Rectal smooth muscle tissue (tissue), 1 donor: ENCODE measurements around the gene FAF2.

ENCODE experiments used
- H3K27ac ChIP-seq: one replicate; pipeline ENCODE4 v1.7.0; 2013; ENCODE audit warnings: low read depth, low read length, inconsistent platforms
- H3K27me3 ChIP-seq: one replicate; pipeline ENCODE4 v1.7.0; 2013; ENCODE audit warnings: low read length; ENCODE audit not compliant: control insufficient read depth, insufficient read depth
- H3K36me3 ChIP-seq: one replicate; pipeline ENCODE4 v1.7.0; 2013; ENCODE audit warnings: low read length; ENCODE audit not compliant: control insufficient read depth, insufficient read depth
- H3K4me1 ChIP-seq: one replicate; pipeline ENCODE4 v1.7.0; 2013; ENCODE audit warnings: low read length; ENCODE audit not compliant: control insufficient read depth, insufficient read depth
- H3K4me3 ChIP-seq: one replicate; pipeline ENCODE4 v1.7.0; 2013; ENCODE audit warnings: low read length
- H3K9ac ChIP-seq: one replicate; pipeline ENCODE4 v1.7.0; 2013; ENCODE audit warnings: low read length

The FAF2 gene

DNA sequence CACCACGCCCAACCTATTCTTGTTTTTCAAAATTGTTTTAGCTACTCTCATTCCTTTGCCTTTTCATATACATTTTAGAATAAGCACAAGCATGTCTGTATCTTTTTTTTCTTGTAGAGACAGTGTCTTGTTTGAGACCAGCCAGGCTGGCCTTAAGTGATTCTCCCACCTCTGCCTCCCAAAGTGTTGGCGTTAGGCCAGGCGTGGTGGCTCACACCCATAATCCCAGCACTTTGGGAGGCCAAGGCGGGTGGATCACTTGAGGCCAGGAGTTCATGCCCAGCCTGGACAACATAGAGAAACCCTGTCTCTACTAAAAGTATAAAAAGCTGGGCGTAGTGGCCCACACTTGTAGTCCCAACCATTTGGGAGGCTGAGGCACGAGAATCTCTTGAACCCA lies 76.0 kb downstream of the FAF2 start:
- Histone ChIP-seq H3K4me3 (no peak overlapping the region), H3K9ac (no peak overlapping the region), H3K36me3 (peaks cover 14% of the 10 kb centered on the region), H3K27ac (no peak overlapping the region), H3K27me3 (no peaks in the 10 kb centered on the region), H3K4me1 (no peaks in the 10 kb centered on the region)

DNA sequence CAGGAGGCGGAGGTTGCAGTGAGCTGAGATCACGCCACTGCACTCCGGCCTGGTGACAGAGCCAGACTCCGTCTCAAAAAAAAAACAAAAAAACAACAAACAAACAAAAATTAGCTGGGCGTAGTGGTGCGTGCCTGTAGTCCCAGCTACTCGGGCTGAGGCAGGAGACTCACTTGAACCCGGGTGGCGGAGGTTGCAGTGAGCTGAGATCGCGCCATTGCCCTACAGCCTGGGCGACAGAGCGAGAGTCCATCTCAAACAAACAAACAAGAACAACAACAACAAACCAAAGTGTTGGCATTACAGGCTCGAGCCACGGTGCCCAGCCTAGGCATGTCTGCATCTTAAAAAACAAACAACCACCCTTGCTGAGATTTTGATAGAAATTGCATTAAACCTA lies 76.8 kb downstream of the FAF2 start:
- Histone ChIP-seq H3K4me1 (no peaks in the 10 kb centered on the region), H3K9ac (no peak overlapping the region), H3K4me3 (no peak overlapping the region), H3K27me3 (no peaks in the 10 kb centered on the region), H3K27ac (no peak overlapping the region), H3K36me3 (peaks cover 22% of the 10 kb centered on the region)

- Histone ChIP-seq H3K36me3 (peaks cover 22% of the 10 kb centered on the region), H3K4me3 (no peak overlapping the region), H3K4me1 (peaks cover 3% of the 10 kb centered on the region), H3K27ac (no peak overlapping the region), H3K9ac (no peak overlapping the region), H3K27me3 (no peaks in the 10 kb centered on the region)
Measured at GRCh38 chr5:176525677-176526076, 77.5 kb downstream of the FAF2 start.

- Histone ChIP-seq H3K27ac (no peak overlapping the region), H3K27me3 (no peaks in the 10 kb centered on the region), H3K4me1 (peaks cover 4% of the 10 kb centered on the region), H3K4me3 (no peak overlapping the region), H3K9ac (no peak overlapping the region), H3K36me3 (peaks cover 22% of the 10 kb centered on the region)
Measured at GRCh38 chr5:176526462-176526861, 78.3 kb downstream of the FAF2 start.

DNA sequence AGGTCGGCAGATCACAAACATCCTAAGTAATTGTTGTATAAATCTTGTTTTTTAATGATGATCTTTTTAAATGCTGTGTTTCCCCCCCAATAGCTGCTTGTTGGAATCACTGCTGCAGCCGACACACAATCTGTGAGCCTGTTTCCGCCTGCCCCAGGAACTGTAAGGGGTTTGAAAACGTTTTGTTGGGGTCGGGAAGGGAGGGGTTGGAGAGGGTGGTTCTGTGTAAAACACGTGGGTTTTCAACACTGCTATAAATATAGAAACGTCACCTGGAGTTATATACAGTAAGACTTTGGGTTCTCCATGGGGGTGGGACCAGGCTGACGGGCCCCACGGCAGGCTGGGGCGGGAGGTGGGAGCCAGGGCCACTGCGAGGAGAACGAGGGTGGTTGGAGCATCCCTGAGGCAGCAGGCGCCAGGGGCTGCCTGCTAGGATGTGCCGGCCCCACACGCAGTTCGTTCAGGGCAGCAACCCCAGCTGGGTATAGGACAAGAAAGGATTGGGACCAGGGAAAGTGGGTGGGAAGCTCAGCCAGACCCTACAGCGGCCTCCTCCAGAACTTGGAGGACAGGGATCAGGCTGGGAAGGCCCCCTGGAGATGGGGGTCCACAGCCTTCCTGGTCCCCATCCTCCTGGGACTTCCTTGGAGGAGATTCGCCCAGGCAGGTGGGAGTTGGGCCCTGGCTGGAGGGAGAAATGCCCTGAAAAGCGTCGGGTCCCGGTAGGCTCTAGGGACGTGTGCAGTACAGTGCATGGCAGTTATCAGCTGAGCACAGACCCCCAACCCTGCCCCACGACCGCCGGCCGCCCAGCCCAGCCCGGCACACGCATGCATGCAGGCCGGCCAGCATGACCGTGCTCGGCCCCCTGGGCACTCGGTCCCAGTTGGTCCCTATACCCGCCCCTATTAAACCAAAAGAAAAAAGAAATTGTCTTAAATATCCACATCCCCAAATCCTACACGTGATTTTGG lies 79.3 kb downstream of the FAF2 start:
- Histone ChIP-seq H3K27me3 (no peaks in the 10 kb centered on the region), H3K4me3 (no peak overlapping the region), H3K36me3 (peaks cover 22% of the 10 kb centered on the region), H3K9ac (no peak overlapping the region), H3K27ac (no peak overlapping the region), H3K4me1 (peaks cover 9% of the 10 kb centered on the region)

- H3K9ac ChIP-seq = no peak overlapping the region
- H3K27ac ChIP-seq = no peak overlapping the region
- H3K27me3 ChIP-seq = no peaks in the 10 kb centered on the region
- H3K4me3 ChIP-seq = no peak overlapping the region
- peaks cover 22% of the 10 kb centered on the region for H3K36me3 ChIP-seq
- peaks cover 10% of the 10 kb centered on the region for H3K4me1 ChIP-seq
Measured at GRCh38 chr5:176528301-176528700, 80.1 kb downstream of the FAF2 start.

DNA sequence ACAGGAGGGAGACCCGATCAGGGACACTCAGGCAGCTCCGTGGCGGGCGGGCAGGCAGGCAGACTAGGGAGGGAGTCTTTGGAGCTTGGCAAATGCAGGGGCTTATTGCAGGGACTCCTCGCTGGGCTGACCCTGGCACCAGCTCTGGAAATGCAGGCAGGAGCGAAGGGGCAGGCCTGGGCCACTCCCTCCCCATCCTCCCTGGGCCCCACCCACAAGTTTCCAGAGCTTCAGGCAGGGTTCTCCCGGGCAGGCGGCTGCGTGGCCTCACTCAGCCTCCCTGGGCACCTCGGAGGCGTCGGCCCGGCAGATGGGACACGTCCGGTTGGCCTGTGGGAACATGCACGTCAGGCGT lies 80.6 kb downstream of the FAF2 start:
- Histone ChIP-seq H3K4me3 (no peak overlapping the region), H3K4me1 (peaks cover 14% of the 10 kb centered on the region), H3K27me3 (no peaks in the 10 kb centered on the region), H3K9ac (no peak overlapping the region), H3K27ac (no peak overlapping the region), H3K36me3 (peaks cover 22% of the 10 kb centered on the region)

- H3K27ac ChIP-seq = no peak overlapping the region
- H3K27me3 ChIP-seq = no peaks in the 10 kb centered on the region
- peaks cover 22% of the 10 kb centered on the region for H3K36me3 ChIP-seq
- peaks cover 19% of the 10 kb centered on the region for H3K4me1 ChIP-seq
- H3K4me3 ChIP-seq = no peak overlapping the region
- no peak overlapping the region for H3K9ac ChIP-seq
Measured at GRCh38 chr5:176529116-176529740, 81.0 kb downstream of the FAF2 start.

GRCh38 chr5:176529741-176530141 lies 81.6 kb downstream of the FAF2 start:
- Histone ChIP-seq H3K4me1 (peaks cover 24% of the 10 kb centered on the region), H3K9ac (no peak overlapping the region), H3K27me3 (no peaks in the 10 kb centered on the region), H3K27ac (no peak overlapping the region), H3K4me3 (no peak overlapping the region), H3K36me3 (peaks cover 22% of the 10 kb centered on the region)

DNA sequence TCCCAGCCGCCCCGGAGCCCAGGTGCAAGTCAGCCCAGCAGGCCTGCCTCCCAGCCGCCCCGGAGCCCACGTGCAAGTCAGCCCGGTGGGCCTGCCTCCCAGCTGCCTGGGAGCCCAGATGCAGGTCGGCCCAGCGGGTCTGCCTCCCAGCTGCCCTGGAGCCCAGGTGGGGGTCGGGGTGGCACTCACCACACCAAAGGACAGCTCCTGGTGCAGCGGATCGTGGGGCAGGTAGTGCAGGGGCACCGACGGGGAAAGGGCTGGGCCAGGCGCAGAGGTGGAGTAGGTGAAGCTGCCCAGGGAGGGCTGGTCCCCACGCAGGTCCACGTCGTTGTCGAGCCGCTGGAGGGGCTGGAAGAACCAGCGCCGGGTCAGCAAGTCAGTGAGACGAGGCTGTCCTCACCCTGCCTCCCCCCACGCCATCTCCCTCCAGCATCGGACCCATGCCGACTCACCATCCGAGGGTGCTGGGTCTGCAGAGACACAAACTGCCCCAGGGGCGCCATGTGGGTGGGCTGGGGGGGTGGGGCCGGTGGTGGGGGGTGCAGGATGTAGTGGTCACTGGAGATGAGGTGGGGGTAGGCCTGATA lies 82.3 kb downstream of the FAF2 start:
- H3K27ac ChIP-seq = peak overlapping the region; percentile 63
- no peak overlapping the region for H3K4me3 ChIP-seq
- peaks cover 31% of the 10 kb centered on the region for H3K4me1 ChIP-seq
- H3K9ac ChIP-seq = no peak overlapping the region
- H3K27me3 ChIP-seq = no peaks in the 10 kb centered on the region
- H3K36me3 ChIP-seq = peaks cover 22% of the 10 kb centered on the region

DNA sequence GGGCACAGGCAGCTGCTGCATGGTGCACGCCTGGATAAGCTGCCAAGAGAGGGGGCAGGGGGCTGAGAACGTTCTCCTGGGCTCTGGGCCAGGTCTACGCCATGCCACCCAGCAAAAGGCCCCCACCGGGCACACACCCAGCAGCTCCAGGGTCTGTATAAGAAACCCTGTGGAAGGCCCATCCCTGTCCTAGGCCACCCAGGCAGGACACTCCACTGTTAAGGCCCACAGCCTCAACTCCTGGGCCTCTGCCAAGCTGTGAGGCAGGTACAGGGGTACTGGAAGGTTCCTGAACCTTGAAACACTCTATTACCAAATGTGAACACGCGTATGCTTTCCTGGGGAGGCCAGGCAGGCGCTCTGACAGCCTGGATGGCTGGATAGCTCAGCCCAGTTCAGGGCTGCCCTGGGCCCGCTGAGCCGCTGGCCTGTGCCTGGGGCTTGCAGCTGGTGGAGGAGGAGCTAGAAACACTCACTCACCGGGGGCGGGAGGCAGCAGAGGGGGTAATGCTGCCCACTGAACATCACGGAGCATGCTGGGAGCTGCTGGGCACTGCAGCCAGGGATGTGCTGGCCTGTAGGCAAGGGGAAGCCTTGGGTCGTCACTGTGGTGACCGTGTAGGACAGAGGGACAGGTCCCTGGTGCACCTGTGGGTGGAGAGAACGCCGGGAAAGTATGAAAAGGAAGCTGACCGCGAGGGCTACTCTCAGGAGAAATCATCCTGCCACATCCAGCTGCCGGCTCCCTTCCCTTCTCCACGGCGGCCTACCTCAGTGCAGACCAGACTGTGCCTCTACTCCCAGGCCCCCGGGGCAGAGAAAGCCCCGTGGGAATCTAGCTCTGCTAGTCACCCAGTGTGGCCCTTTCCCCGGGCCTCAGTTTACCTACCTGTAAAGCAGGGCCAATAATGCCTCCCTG lies 83.1 kb downstream of the FAF2 start:
- H3K4me3 ChIP-seq = no peak overlapping the region

More for the DNA sequence above, 83.1 kb downstream of the FAF2 start:
- Histone ChIP-seq H3K4me1 (peaks cover 33% of the 10 kb centered on the region), H3K36me3 (peaks cover 22% of the 10 kb centered on the region), H3K27ac (peak overlapping the region; percentile 24), H3K27me3 (no peaks in the 10 kb centered on the region), H3K9ac (no peak overlapping the region)
